HG02798 (cell line): ENCODE measurements around the gene FAT1.

Experiments
- ATAC-seq: cut with Tn5 transposase; IDR thresholded peaks from one replicate; pipeline ENCODE4 v1.9.1; 2021; ENCODE audit warnings: mild to moderate bottlenecking; ENCODE audit not compliant: unreplicated experiment, poor library complexity

FAT1 gene

GRCh38 chr4:186755550-186756519 lies 32.2 kb upstream of the FAT1 start:
- no peak for ATAC-seq

- ATAC-seq = no peak
These were observed 31.3 kb upstream of the FAT1 start for GRCh38 chr4:186754976-186755375.

GRCh38 chr4:186752325-186752724 lies 28.7 kb upstream of the FAT1 start:
- no peak for ATAC-seq

GRCh38 chr4:186749611-186750281 lies 26.1 kb upstream of the FAT1 start:
- ATAC-seq = no peak

GRCh38 chr4:186746581-186746980 lies 22.9 kb upstream of the FAT1 start:
- no peak for ATAC-seq

GRCh38 chr4:186743261-186743660 lies 19.6 kb upstream of the FAT1 start:
- ATAC-seq = no peak

- no peak for ATAC-seq
These were observed 17.2 kb upstream of the FAT1 start for GRCh38 chr4:186740822-186741221.

- no peak for ATAC-seq
These were observed 16.3 kb upstream of the FAT1 start for GRCh38 chr4:186739802-186740434.

GRCh38 chr4:186739317-186739716 lies 15.7 kb upstream of the FAT1 start:
- ATAC-seq = no peak

GRCh38 chr4:186738421-186738820 lies 14.8 kb upstream of the FAT1 start:
- ATAC-seq = no peak

GRCh38 chr4:186737427-186737826 lies 13.8 kb upstream of the FAT1 start:
- ATAC-seq = no peak

GRCh38 chr4:186736466-186736865 lies 12.8 kb upstream of the FAT1 start:
- no peak for ATAC-seq

GRCh38 chr4:186734251-186734650 lies 10.6 kb upstream of the FAT1 start:
- no peak for ATAC-seq

- no peak for ATAC-seq
These were observed 10.1 kb upstream of the FAT1 start for GRCh38 chr4:186733778-186734177.

- ATAC-seq = no peak
These were observed 7.0 kb upstream of the FAT1 start for GRCh38 chr4:186730621-186731020.

- no peak for ATAC-seq
These were observed 6.2 kb upstream of the FAT1 start for GRCh38 chr4:186729856-186730255.

GRCh38 chr4:186728631-186729271 lies 5.1 kb upstream of the FAT1 start:
- no peak for ATAC-seq

GRCh38 chr4:186727977-186728519 lies 4.4 kb upstream of the FAT1 start:
- no peak for ATAC-seq

GRCh38 chr4:186727169-186727976 lies 3.7 kb upstream of the FAT1 start:
- no peak for ATAC-seq
